MM.1S (cell line): Measurements from ENCODE around the gene SPATA6.

Experiments
- DNase-seq: peaks from one replicate; pipeline ENCODE4 v3.0.0-alpha.2; 2015
- H2AFZ ChIP-seq: fragments of 300-600 bp; sonication (generic); 2 replicates; pipeline ENCODE4 v1.6.0; 2016; ENCODE audit warnings: antibody characterized with exemption, low read length
- H3F3A ChIP-seq: fragments of 300-600 bp; sonication (generic); 2 replicates; pipeline ENCODE4 v1.6.1; 2016; ENCODE audit warnings: mild to moderate bottlenecking, antibody characterized with exemption, low read length, moderate library complexity, mixed read lengths; ENCODE audit not compliant: insufficient read depth
- H3K27ac ChIP-seq: fragments of 300-600 bp; sonication (generic); 2 replicates; pipeline ENCODE4 v1.5.1; 2016; ENCODE audit warnings: mild to moderate bottlenecking, low read length
- H3K27me3 ChIP-seq: fragments of 300-600 bp; sonication (generic); replicated peaks from 2 replicates; pipeline ENCODE4 v1.6.0; 2016; ENCODE audit warnings: low read length; ENCODE audit not compliant: insufficient read depth
- H3K36me3 ChIP-seq: fragments of 300-600 bp; sonication (generic); replicated peaks from 2 replicates; pipeline ENCODE4 v1.6.1; 2016; ENCODE audit warnings: mild to moderate bottlenecking, low read length, mixed read lengths; ENCODE audit not compliant: insufficient read depth
- H3K4me1 ChIP-seq: fragments of 300-600 bp; sonication (generic); 2 replicates; pipeline ENCODE4 v1.6.1; 2016; ENCODE audit warnings: low read length, mixed read lengths
- H3K4me2 ChIP-seq: fragments of 300-600 bp; sonication (generic); 2 replicates; pipeline ENCODE4 v1.6.0; 2016; ENCODE audit warnings: low read depth, low read length
- H3K4me3 ChIP-seq: fragments of 300-600 bp; sonication (generic); 2 replicates; pipeline ENCODE4 v1.5.1; 2016; ENCODE audit warnings: low read length, mixed read lengths
- H3K79me2 ChIP-seq: fragments of 300-600 bp; sonication (generic); 2 replicates; pipeline ENCODE4 v1.6.1; 2016; ENCODE audit warnings: mixed run types, low read length, mixed read lengths
- H3K9ac ChIP-seq: fragments of 300-600 bp; sonication (generic); 2 replicates; pipeline ENCODE4 v1.6.1; 2016; ENCODE audit warnings: low read length, mixed read lengths
- H3K9me2 ChIP-seq: fragments of 300-600 bp; sonication (generic); replicated peaks from 2 replicates; pipeline ENCODE4 v1.6.1; 2016; ENCODE audit warnings: mild to moderate bottlenecking, low read length, mixed read lengths; ENCODE audit not compliant: insufficient read depth
- H3K9me3 ChIP-seq: fragments of 300-600 bp; sonication (generic); replicated peaks from 2 replicates; pipeline ENCODE4 v1.6.1; 2016; ENCODE audit warnings: mild to moderate bottlenecking, low read length, mixed read lengths; ENCODE audit not compliant: insufficient read depth
- H4K20me1 ChIP-seq: fragments of 300-600 bp; sonication (generic); 2 replicates; pipeline ENCODE4 v1.6.1; 2016; ENCODE audit warnings: mild to moderate bottlenecking, low read length, moderate library complexity, mixed read lengths; ENCODE audit not compliant: insufficient read depth
- CTCF ChIP-seq: fragments of 300-600 bp; sonication (generic); IDR thresholded peaks from 2 replicates; pipeline ENCODE4 v1.5.1; 2016; ENCODE audit warnings: antibody characterized with exemption, low read length, mixed read lengths
- EZH2 ChIP-seq: fragments of 300-600 bp; sonication (generic); optimal IDR thresholded peaks from 2 replicates; pipeline ENCODE3; 2017; ENCODE audit warnings: low read depth, mild to moderate bottlenecking, antibody characterized with exemption, low read length, mixed read lengths
- EZH2phosphoT487 ChIP-seq: fragments of 300-600 bp; sonication (generic); IDR thresholded peaks from 2 replicates; pipeline ENCODE4 v1.6.1; 2018; ENCODE audit warnings: antibody characterized with exemption, low read length

SPATA6 gene

GRCh38 chr1:48396208-48396607 is 75.8 kb downstream of the SPATA6 start:
- Histone ChIP-seq H3K36me3 (no peaks in the 10 kb centered on the region), H3K79me2 (no peaks in the 10 kb centered on the region), H3K4me3 (no peak overlapping the region), H3K27me3 (no peaks in the 10 kb centered on the region), H2AFZ (no peak overlapping the region), H3K4me2 (no peak overlapping the region), H3K9ac (no peak overlapping the region), H3F3A (no peaks in the 10 kb centered on the region), H3K9me2 (no peaks in the 10 kb centered on the region), H4K20me1 (no peaks in the 10 kb centered on the region), H3K27ac (no peak overlapping the region), H3K4me1 (no peaks in the 10 kb centered on the region), H3K9me3 (no peaks in the 10 kb centered on the region)
- no peak for TF ChIP-seq EZH2
- no peak for DNase-seq

GRCh38 chr1:48391926-48392325 is 80.1 kb downstream of the SPATA6 start:
- no peaks in the 10 kb centered on the region for H3F3A ChIP-seq
- no peaks in the 10 kb centered on the region for H3K79me2 ChIP-seq
- no peak for TF ChIP-seq EZH2
- TF ChIP-seq EZH2phosphoT487, result no peak
- TF ChIP-seq CTCF, result no peak
- no peaks in the 10 kb centered on the region for H4K20me1 ChIP-seq
- no peak overlapping the region for H3K9ac ChIP-seq
- no peak overlapping the region for H3K27ac ChIP-seq
- H3K4me1 ChIP-seq, result no peaks in the 10 kb centered on the region
- no peaks in the 10 kb centered on the region for H3K9me3 ChIP-seq
- DNase-seq, result no peak
- no peaks in the 10 kb centered on the region for H3K9me2 ChIP-seq
- no peak overlapping the region for H3K4me3 ChIP-seq
- no peak overlapping the region for H2AFZ ChIP-seq
- no peaks in the 10 kb centered on the region for H3K36me3 ChIP-seq
- H3K4me2 ChIP-seq, result no peak overlapping the region
- H3K27me3 ChIP-seq, result no peaks in the 10 kb centered on the region

GRCh38 chr1:48387409-48387808 is 84.6 kb downstream of the SPATA6 start:
- no peak overlapping the region for H3K9ac ChIP-seq
- no peak for DNase-seq
- no peaks in the 10 kb centered on the region for H4K20me1 ChIP-seq
- H3K4me3 ChIP-seq, result no peak overlapping the region
- no peaks in the 10 kb centered on the region for H3K9me3 ChIP-seq
- H3K36me3 ChIP-seq, result no peaks in the 10 kb centered on the region
- no peak overlapping the region for H3K27ac ChIP-seq
- no peak for TF ChIP-seq CTCF
- TF ChIP-seq EZH2, result no peak
- TF ChIP-seq EZH2phosphoT487, result no peak
- no peaks in the 10 kb centered on the region for H3K9me2 ChIP-seq
- no peak overlapping the region for H2AFZ ChIP-seq
- H3K4me1 ChIP-seq, result no peaks in the 10 kb centered on the region
- no peaks in the 10 kb centered on the region for H3K79me2 ChIP-seq
- H3F3A ChIP-seq, result no peaks in the 10 kb centered on the region
- H3K27me3 ChIP-seq, result no peaks in the 10 kb centered on the region
- no peak overlapping the region for H3K4me2 ChIP-seq

- Histone ChIP-seq H3K9me2 (no peaks in the 10 kb centered on the region), H2AFZ (no peak overlapping the region), H3F3A (no peaks in the 10 kb centered on the region), H3K27ac (no peak overlapping the region), H3K27me3 (no peaks in the 10 kb centered on the region), H4K20me1 (no peaks in the 10 kb centered on the region), H3K4me3 (no peak overlapping the region), H3K9ac (no peak overlapping the region), H3K4me2 (no peak overlapping the region), H3K79me2 (no peaks in the 10 kb centered on the region), H3K9me3 (no peaks in the 10 kb centered on the region), H3K4me1 (no peaks in the 10 kb centered on the region), H3K36me3 (no peaks in the 10 kb centered on the region)
- DNase-seq, result no peak
- TF ChIP-seq CTCF (no peak), EZH2 (no peak), EZH2phosphoT487 (no peak)
These were observed 97.2 kb downstream of the SPATA6 start for GRCh38 chr1:48374785-48375184.
